GM12872 (cell line): ENCODE measurements around the gene ELN.

Experiments
- TF ChIP-seq, protein P1 (sequence below): IDR thresholded peaks from 3 replicates; pipeline ENCODE4 v1.5.1; 2011; ENCODE audit warnings: low read depth, mild to moderate bottlenecking, low read length, moderate library complexity; ENCODE audit not compliant: insufficient read depth

The ELN gene

DNA sequence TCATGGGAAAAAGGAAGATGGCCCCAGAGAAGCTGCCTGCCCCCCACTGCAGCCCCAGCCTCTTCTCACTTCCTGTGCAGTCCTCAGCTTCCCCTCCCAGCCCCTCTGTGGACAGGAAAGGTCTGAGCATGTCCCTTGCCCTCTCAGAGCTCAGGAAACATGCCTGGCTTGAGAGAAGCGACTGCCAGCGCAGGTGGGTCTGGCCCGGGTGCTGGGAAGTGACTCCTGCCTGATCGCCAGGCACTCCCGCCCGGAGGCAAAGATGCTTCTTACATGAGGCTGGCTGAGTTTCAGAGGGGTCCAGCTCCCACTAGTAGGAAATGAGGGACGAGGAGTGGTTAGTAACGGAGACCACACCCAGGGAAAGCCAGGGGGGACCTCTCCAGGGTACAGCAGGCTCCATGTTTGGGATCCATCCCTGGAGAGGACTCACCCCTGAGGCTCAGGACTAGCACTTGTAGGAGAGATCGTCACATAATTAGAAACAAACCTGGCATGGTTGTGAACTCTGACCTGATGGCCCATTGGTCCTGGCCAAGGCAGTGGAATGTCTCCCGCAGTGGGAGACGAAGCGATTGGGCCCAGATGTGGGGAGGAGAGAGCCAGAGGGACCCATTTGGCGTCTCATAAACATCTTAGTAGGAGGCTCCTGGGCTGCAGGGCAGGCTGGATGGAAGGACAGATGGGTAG is 12.3 kb downstream of the ELN start:
- TF ChIP-seq, protein P1, sequence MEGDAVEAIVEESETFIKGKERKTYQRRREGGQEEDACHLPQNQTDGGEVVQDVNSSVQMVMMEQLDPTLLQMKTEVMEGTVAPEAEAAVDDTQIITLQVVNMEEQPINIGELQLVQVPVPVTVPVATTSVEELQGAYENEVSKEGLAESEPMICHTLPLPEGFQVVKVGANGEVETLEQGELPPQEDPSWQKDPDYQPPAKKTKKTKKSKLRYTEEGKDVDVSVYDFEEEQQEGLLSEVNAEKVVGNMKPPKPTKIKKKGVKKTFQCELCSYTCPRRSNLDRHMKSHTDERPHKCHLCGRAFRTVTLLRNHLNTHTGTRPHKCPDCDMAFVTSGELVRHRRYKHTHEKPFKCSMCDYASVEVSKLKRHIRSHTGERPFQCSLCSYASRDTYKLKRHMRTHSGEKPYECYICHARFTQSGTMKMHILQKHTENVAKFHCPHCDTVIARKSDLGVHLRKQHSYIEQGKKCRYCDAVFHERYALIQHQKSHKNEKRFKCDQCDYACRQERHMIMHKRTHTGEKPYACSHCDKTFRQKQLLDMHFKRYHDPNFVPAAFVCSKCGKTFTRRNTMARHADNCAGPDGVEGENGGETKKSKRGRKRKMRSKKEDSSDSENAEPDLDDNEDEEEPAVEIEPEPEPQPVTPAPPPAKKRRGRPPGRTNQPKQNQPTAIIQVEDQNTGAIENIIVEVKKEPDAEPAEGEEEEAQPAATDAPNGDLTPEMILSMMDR = no peak

DNA sequence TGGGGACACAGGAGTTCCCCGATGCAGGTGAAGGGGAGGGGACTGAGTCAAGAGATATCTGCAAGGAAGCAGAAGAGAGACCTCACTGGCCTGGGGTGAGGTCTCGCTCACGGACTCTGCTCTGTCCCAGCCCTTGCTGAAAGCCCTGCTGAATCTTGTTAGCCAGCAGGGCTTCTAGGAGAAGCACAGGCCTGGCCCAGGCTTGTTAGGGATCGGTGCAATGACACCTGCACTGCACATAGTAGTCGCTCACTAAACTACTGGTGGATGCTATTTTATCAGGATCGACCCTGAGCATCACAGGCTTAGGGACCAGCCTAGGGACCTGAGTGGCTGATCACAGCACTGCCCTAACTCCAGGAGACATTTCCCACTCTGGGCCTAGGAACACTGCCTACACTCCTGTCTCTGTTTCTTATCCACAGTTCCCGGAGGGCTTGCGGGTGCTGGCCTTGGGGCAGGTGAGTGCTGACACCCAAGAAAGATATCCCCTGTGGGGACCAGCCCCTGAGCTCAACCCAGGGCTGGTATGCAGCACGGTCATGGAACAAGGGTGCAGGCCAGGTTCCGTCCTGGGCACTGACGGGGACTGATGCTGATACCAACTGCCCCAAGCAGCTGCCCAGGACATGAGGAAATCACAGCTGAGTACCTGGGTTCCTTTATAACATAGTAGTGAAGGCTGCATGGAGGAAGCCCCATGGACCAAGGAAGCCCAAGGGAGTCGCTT is 13.0 kb downstream of the ELN start:
- TF ChIP-seq, protein P1 = no peak

DNA sequence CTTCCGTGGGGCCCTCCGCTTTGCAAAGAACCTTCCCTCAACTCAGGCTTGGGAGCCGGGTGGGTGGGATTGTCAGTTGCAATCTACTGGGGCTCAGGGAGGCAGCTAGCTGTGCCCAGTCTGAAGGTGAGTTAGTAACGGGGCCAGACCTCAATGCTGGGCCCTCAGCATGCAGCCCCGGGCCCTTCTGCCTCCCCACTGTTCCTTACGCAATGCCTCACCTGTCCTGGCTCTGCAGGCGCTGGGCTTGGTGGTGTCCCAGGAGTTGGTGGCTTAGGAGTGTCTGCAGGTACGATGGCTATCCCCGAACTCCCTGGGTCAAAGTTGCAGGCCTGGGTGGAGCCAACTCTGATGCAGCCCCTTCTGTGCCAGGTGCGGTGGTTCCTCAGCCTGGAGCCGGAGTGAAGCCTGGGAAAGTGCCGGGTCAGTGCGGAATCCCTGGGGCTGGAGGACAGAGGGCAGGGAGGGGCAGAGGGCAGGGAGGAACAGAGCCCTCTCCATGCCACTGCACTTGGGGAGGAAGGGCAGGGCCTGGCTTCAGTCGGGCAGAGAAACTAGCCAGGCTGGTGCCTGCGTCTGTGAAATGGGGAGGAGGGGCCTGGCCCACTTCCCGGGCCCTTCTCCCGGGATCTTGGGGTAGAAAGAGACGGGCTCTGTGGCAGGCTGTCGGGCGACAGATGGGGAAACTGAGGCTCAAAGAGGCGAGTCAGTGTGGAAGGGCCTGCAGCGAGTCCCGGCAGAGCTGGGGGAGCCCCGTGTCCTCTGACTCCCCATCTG is 15.0 kb downstream of the ELN start:
- TF ChIP-seq, protein P1 = no peak

DNA sequence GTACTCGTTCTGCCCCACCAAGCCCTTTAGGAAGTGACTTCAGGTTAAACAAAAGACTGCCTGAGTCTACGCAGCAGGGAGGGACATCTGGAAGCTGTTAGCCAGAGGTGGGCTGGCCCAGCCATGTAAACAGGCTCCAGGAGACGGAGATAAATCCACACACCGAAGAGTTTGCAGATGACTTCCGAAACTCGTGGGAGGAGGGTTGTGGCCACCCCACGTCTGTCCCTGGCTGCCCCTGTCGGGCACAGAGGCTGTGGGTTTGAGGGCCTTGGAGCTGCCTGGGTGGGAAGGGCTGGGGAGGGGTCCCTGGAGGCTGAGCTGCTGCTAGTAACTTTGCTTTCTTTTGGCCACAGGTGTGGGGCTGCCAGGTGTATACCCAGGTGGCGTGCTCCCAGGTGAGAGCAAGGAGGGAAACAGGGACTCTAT is 15.6 kb downstream of the ELN start:
- TF ChIP-seq, protein P1 = no peak

DNA sequence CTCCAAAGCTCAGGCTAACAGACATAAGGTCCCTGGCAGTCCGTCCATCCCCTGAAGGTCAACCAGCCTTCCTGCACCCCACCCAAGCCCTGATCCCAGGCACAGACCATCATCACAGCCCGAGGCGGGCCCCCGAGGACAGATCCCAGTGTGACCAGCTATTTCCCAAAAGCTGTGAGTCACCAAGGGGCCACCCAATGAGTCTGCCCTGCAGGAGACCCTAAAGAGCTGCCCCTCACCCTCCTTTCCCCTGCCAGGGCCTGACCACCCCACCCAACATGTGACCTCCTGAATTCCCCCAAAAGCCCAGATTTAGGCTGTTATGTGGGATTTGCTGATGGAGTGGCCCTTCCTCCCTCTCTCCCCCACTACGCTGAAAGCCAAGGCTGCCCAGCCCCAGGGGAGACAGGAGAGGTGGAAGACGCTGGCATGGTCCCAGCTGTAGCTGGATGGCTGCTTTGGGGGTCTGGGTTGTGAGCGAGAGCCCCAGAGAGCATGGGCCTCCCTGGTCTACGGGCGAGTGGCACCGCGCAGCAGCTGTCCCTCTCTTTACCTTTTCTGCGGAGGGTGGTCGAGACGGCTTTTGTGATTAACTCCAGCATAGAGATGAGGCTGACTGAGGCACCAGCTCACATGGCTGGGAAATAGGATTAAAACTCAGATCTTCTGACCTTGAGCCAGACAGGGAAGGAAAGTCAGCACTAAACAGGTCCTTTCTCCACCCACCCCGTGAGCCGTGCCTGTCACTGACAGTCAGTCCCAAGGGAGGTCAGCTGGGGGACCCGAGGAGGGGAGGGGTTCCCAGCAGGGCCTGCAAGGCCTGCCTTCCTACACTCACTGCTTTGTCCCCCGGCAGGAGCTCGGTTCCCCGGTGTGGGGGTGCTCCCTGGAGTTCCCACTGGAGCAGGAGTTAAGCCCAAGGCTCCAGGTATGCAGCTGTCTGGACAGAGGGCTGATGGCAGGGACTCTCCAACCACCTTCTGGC is 16.7 kb downstream of the ELN start:
- TF ChIP-seq, protein P1 = no peak

DNA sequence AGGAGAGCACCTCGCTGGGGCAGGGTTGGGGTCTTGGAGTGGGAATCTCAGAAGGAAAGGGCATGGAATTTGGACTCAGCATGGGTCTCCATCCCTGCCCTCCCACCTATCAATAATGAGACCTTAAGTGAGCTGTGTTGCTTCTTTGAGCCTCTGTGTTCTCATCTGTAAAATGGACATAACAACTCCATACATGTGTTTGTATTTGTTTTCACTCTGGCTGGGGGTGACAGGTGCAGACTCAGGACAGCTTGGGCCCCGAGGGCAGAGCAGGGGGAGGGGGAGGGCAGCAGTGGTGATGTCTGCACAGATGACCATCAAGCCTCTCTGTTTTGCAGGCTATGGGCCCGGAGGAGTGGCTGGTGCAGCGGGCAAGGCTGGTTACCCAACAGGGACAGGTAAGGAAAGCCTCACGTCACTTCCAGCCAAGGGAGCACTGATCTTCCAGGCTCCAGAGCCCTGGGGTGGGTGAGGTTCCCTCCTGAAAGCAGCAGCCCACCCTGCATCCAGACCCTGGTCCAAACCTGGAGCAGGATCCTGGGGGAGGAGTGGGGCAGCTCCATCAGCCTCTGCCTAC is 19.9 kb downstream of the ELN start:
- TF ChIP-seq, protein P1 = no peak
